HG03521 (cell line): ENCODE measurements around the gene HERC3.

Experiments used
- ATAC-seq: cut with Tn5 transposase; IDR thresholded peaks from one replicate; pipeline ENCODE4 v1.9.1; 2021; ENCODE audit warnings: mild to moderate bottlenecking, moderate library complexity; ENCODE audit not compliant: unreplicated experiment

The HERC3 gene

GRCh38 chr4:88713782-88714181, 121.5 kb downstream of the HERC3 start:
- no peak for ATAC-seq

GRCh38 chr4:88718098-88718497, 125.8 kb downstream of the HERC3 start:
- ATAC-seq, result no peak

- no peak for ATAC-seq
These were observed 127.1 kb downstream of the HERC3 start for GRCh38 chr4:88719381-88719780.

GRCh38 chr4:88720451-88721428, 128.5 kb downstream of the HERC3 start:
- no peak for ATAC-seq

- ATAC-seq, result no peak
These were observed 130.0 kb downstream of the HERC3 start for GRCh38 chr4:88722276-88722780.

- no peak for ATAC-seq
These were observed 130.5 kb downstream of the HERC3 start for GRCh38 chr4:88722828-88723227.

- no peak for ATAC-seq
These were observed 132.1 kb downstream of the HERC3 start for GRCh38 chr4:88724406-88724805.

- no peak for ATAC-seq
These were observed 132.9 kb downstream of the HERC3 start for GRCh38 chr4:88725143-88725542.

- no peak for ATAC-seq
These were observed 133.7 kb downstream of the HERC3 start for GRCh38 chr4:88725986-88726385.

- ATAC-seq, result no peak
These were observed 135.9 kb downstream of the HERC3 start for GRCh38 chr4:88728146-88728545.

- ATAC-seq, result no peak
These were observed 137.0 kb downstream of the HERC3 start for GRCh38 chr4:88729146-88729760.

GRCh38 chr4:88730811-88731210, 138.5 kb downstream of the HERC3 start:
- ATAC-seq, result no peak

GRCh38 chr4:88731381-88731780, 139.1 kb downstream of the HERC3 start:
- no peak for ATAC-seq

GRCh38 chr4:88732714-88733368, 140.6 kb downstream of the HERC3 start:
- no peak for ATAC-seq

GRCh38 chr4:88734403-88734949, 142.2 kb downstream of the HERC3 start:
- ATAC-seq, result no peak

GRCh38 chr4:88735564-88735963, 143.3 kb downstream of the HERC3 start:
- no peak for ATAC-seq

- ATAC-seq, result no peak
These were observed 144.0 kb downstream of the HERC3 start for GRCh38 chr4:88736264-88736663.

- peak; percentile 73 for ATAC-seq
These were observed 145.1 kb downstream of the HERC3 start for GRCh38 chr4:88737307-88737941.

- no peak for ATAC-seq
These were observed 145.9 kb downstream of the HERC3 start for GRCh38 chr4:88738180-88738579.

GRCh38 chr4:88742561-88742960, 150.3 kb downstream of the HERC3 start:
- ATAC-seq, result no peak

GRCh38 chr4:88743696-88744095, 151.4 kb downstream of the HERC3 start:
- no peak for ATAC-seq
